Stimulated activated naive CD8-positive, alpha-beta T cell treated with anti-CD3 and anti-CD28 coated beads, Interleukin-15, amount 100 ng/mL, for 72 hours (primary cell): ENCODE data around the gene KAZN.
"Not testable (repeated sequence)": the region's sequence is repeated elsewhere in the genome, so short reads cannot be mapped to it uniquely, and the experiment has no call there.

Experiments
- ATAC-seq: fragments of 150-1000 bp; cut with Tn5 transposase; 2 replicates; pipeline ENCODE4 v1.10.0; 2021; ENCODE audit warnings: mild to moderate bottlenecking, moderate library complexity
- DNase-seq, 2 donors: peaks; one replicate each; pipeline ENCODE4 v3.0.0; 2021 to 2022
- H3K27ac Mint-ChIP-seq, 2 donors: one replicate each; pipeline ENCODE4 v1.8.0; 2022; ENCODE audit warnings: mild to moderate bottlenecking in 2 of 2, mixed read lengths in 2 of 2, moderate library complexity in 2 of 2
- H3K27me3 Mint-ChIP-seq: one replicate; pipeline ENCODE4 v1.8.0; 2022; ENCODE audit warnings: mixed read lengths
- H3K4me1 Mint-ChIP-seq: one replicate; pipeline ENCODE4 v1.8.0; 2022; ENCODE audit warnings: mild to moderate bottlenecking, mixed read lengths
- H3K4me3 Mint-ChIP-seq, 2 donors: one replicate each; pipeline ENCODE4 v1.8.0; 2022; ENCODE audit warnings: mild to moderate bottlenecking in 2 of 2, mixed read lengths in 2 of 2, moderate library complexity in 1 of 2
- H3K9me3 Mint-ChIP-seq, 2 donors: one replicate each; pipeline ENCODE4 v1.8.0; 2022; ENCODE audit warnings: mixed read lengths in 2 of 2

Gene KAZN

DNA sequence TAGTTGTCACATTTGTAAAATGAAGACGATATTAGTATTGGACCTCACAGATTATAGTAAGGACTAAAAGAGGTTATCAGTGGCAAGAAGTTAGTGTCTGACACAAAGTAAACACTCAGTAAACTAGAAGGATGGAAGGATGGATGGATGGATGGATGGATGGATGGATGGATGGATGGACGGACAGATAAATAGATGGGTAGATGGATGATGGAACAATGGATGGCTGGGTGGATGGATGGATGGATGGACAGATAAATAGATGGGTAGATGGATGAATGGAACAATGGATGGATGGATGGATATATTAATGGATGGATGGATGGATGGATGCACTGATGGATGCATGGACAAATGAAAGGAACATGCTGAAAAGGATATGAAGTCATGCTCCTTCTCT lies 22.3 kb upstream of the KAZN start:
- no peak overlapping the region for H3K4me3 Mint-ChIP-seq
- peaks cover 15 to 17% of the 10 kb centered on the region in 2 donors for H3K9me3 Mint-ChIP-seq
- ATAC-seq (no peak), DNase-seq (no peak)
- H3K4me1 Mint-ChIP-seq = no peaks in the 10 kb centered on the region
- no peak overlapping the region for H3K27ac Mint-ChIP-seq
- H3K27me3 Mint-ChIP-seq = peaks cover 10% of the 10 kb centered on the region

DNA sequence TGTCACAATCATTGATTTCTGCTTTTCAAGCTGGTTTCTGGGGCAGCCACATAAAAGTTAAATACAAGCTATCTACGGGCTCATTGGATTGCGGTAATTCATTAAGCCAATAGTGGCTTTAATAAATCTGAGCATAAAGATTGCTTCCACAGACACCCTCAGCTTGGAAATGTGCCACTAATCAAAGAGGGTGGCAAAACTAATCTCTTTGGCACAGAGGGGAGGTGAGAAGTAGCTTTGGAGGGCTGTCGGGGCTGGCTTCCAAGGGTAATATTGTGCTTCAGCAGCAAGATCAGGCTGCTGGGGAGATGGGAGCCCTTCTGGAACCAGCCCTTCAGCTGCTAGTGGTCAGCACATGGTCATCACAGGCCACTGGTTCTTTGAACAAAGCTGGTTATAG lies 21.2 kb upstream of the KAZN start:
- H3K27ac Mint-ChIP-seq = no peak overlapping the region
- H3K27me3 Mint-ChIP-seq = peaks cover 18% of the 10 kb centered on the region
- no peak for ATAC-seq
- DNase-seq = no peak
- no peak overlapping the region for H3K4me3 Mint-ChIP-seq
- H3K4me1 Mint-ChIP-seq = no peaks in the 10 kb centered on the region
- peaks cover 22 to 24% of the 10 kb centered on the region in 2 donors for H3K9me3 Mint-ChIP-seq

DNA sequence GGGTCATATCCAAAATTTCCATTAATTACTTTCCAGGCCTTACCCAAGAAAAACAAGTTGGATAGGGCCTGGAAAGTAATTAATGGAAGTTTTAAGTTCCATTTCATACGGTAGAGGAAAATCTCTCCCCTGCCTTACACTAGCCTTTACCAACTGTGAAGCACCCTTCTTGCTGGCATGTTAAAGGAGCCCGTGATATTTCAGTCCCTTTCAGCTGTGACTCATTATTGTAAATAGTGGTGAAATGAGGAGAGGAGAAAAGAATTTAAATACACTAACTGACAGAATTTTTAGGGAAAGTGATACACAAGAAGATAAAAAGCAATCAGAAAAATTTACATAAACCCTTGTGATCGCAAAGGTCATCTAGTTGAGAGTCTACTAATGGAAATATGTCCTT lies 20.3 kb upstream of the KAZN start:
- no peak overlapping the region for H3K4me3 Mint-ChIP-seq
- H3K27ac Mint-ChIP-seq = no peak overlapping the region
- H3K4me1 Mint-ChIP-seq = no peaks in the 10 kb centered on the region
- H3K27me3 Mint-ChIP-seq = peaks cover 23% of the 10 kb centered on the region
- peaks cover 22 to 24% of the 10 kb centered on the region in 2 donors for H3K9me3 Mint-ChIP-seq
- no peak for DNase-seq
- no peak for ATAC-seq

GRCh38 chr1:14580295-14580694 lies 18.2 kb upstream of the KAZN start:
- H3K9me3 Mint-ChIP-seq = peaks cover 14 to 16% of the 10 kb centered on the region in 2 donors
- not testable (repeated sequence) for H3K27ac Mint-ChIP-seq, DNase-seq

GRCh38 chr1:14580986-14581385 lies 17.5 kb upstream of the KAZN start:
- peaks cover 25% of the 10 kb centered on the region for H3K27me3 Mint-ChIP-seq
- H3K4me3 Mint-ChIP-seq = no peak overlapping the region
- no peak for ATAC-seq
- H3K27ac Mint-ChIP-seq = no peak overlapping the region
- H3K4me1 Mint-ChIP-seq = no peaks in the 10 kb centered on the region
- DNase-seq = no peak
- peaks cover 14 to 16% of the 10 kb centered on the region in 2 donors for H3K9me3 Mint-ChIP-seq

More at GRCh38 chr1:14580295-14580694, 18.2 kb upstream of the KAZN start:
- not testable (repeated sequence) for ATAC-seq, H3K4me3 Mint-ChIP-seq, H3K4me1 Mint-ChIP-seq
- peaks cover 25% of the 10 kb centered on the region for H3K27me3 Mint-ChIP-seq

GRCh38 chr1:14583788-14584187 lies 14.7 kb upstream of the KAZN start:
- Mint-ChIP-seq H3K27me3 (peaks cover 38% of the 10 kb centered on the region), H3K9me3 (peaks cover 14 to 16% of the 10 kb centered on the region in 2 donors), H3K4me1 (no peaks in the 10 kb centered on the region), H3K27ac (peak overlapping the region in 1 of 2 donors; percentile 20), H3K4me3 (no peak overlapping the region)
- no peak for DNase-seq
- no peak for ATAC-seq

DNA sequence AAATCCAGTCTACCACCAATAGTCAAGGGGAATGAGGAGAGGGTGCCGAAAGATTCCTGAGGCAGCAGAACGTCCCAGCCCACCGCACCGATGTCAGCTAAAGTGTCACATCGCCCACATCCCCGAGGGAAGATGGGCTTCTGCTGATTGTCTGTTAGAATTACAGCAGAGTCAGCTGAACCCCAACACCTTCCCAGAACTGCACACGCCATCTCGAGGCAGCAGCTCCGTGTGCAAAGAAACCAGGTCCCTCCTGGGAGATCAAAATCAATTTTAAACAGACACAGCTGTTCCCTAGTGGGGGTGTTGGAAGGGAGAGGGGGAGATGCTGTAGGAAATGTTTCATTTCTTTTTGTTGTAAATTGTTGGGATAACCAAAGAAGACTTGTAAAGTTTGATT lies 12.8 kb upstream of the KAZN start:
- peaks cover 12% of the 10 kb centered on the region in 2 donors for H3K9me3 Mint-ChIP-seq
- no peaks in the 10 kb centered on the region for H3K4me1 Mint-ChIP-seq
- ATAC-seq (no peak), DNase-seq (no peak)
- H3K27me3 Mint-ChIP-seq = peaks cover 45% of the 10 kb centered on the region
- H3K27ac Mint-ChIP-seq = no peak overlapping the region
- no peak overlapping the region for H3K4me3 Mint-ChIP-seq

GRCh38 chr1:14590411-14591180 lies 7.9 kb upstream of the KAZN start:
- ATAC-seq = no peak
- DNase-seq = no peak
- Mint-ChIP-seq H3K4me3 (no peak overlapping the region), H3K4me1 (no peaks in the 10 kb centered on the region), H3K9me3 (no peaks in the 10 kb centered on the region), H3K27ac (peak overlapping the region in 1 of 2 donors; percentile 68), H3K27me3 (peaks cover 47% of the 10 kb centered on the region)

DNA sequence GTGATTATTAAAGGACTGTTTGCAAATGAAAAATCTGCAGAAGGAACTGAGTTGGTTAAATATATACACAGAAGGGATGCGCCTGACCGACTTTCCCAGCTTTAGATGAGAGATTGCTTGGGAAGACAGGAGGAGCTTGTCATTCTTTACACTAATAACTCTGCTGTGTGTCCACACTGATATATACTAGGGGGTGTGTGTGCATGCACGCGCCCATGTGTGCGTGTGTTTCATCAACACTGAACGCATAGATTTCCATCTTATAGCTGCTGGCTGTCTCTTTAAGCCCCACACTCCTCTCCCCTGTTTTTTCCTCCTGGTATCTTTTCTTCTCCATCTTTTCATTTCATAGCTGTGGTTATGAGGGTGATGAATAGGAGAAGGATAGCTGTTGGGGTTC lies 6.9 kb upstream of the KAZN start:
- Mint-ChIP-seq H3K9me3 (no peaks in the 10 kb centered on the region), H3K27me3 (peaks cover 57% of the 10 kb centered on the region), H3K27ac (no peak overlapping the region), H3K4me3 (no peak overlapping the region), H3K4me1 (no peaks in the 10 kb centered on the region)
- ATAC-seq (no peak), DNase-seq (no peak)

DNA sequence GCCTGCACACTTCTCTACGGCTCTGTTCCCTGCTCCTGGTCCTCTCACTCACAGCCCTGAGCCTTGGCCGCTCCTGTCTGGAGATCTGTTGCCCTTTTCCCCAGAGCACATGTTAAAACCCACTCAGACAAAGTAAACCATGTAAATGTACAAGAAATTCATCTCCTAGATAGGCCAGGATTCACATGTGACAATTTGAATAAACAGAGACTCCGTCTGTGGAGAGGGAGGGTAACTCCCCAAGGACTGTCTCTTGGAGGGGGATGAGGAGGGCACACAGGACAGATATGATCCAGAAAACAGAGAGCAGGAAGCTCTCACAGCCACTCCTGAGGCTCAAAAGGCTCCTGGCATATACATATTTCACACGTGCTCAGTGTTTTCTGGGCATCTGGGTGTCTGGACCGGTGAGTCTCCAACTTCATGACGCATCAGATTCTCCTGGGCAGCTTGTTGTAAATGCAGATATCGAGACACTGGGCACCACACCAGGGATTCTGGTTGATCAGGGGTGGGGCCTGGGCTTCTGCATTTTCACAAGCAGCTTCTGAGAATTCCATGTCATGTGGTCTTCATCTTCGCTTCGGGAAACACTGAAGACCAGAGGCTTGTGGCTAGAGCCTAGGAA lies 6.4 kb upstream of the KAZN start:
- Mint-ChIP-seq H3K9me3 (no peaks in the 10 kb centered on the region), H3K27me3 (peaks cover 62% of the 10 kb centered on the region), H3K4me3 (no peak overlapping the region), H3K4me1 (no peaks in the 10 kb centered on the region), H3K27ac (no peak overlapping the region)
- no peak for ATAC-seq
- no peak for DNase-seq

- Mint-ChIP-seq H3K4me3 (no peak overlapping the region), H3K27me3 (peaks cover 65% of the 10 kb centered on the region), H3K9me3 (no peaks in the 10 kb centered on the region), H3K27ac (no peak overlapping the region), H3K4me1 (peaks cover 6% of the 10 kb centered on the region)
- DNase-seq (no peak), ATAC-seq (no peak)
Measured at GRCh38 chr1:14593302-14593701, 5.2 kb upstream of the KAZN start.

DNA sequence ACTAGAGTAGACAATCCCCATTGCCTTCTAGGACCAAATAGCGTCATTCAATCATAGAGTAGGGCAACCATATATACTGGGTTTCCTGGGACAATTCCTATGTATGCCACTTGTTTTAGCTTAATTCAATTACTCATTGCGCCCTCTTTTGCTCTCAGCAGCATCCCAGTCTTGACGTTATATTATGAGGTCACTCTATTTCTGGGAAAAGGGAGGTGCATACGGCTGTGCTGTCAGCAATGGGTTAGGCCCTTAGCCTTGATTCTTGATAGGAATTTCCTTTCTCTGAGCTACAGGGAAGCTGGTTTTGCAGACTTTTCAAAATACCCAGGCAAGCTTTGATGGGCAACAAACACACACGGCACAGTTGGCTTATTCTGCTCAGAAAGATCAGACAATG lies 4.4 kb upstream of the KAZN start:
- Mint-ChIP-seq H3K4me3 (no peak overlapping the region), H3K9me3 (no peaks in the 10 kb centered on the region), H3K27ac (no peak overlapping the region), H3K4me1 (peaks cover 7% of the 10 kb centered on the region), H3K27me3 (peaks cover 65% of the 10 kb centered on the region)
- ATAC-seq (no peak), DNase-seq (no peak)

- H3K4me3 Mint-ChIP-seq = no peak overlapping the region
- H3K27me3 Mint-ChIP-seq = peaks cover 81% of the 10 kb centered on the region
- H3K4me1 Mint-ChIP-seq = peaks cover 21% of the 10 kb centered on the region
- ATAC-seq = no peak
- no peak for DNase-seq
- no peak overlapping the region for H3K27ac Mint-ChIP-seq
- H3K9me3 Mint-ChIP-seq = no peaks in the 10 kb centered on the region
Measured at GRCh38 chr1:14596591-14596990, 1.9 kb upstream of the KAZN start.

- Mint-ChIP-seq H3K9me3 (no peaks in the 10 kb centered on the region), H3K27ac (no peak overlapping the region), H3K4me3 (no peak overlapping the region), H3K27me3 (peaks cover 81% of the 10 kb centered on the region), H3K4me1 (peaks cover 21% of the 10 kb centered on the region)
- ATAC-seq (no peak), DNase-seq (no peak)
Measured at GRCh38 chr1:14597343-14598006, 1.0 kb upstream of the KAZN start.

GRCh38 chr1:14598007-14598497 lies 433 bp upstream of the KAZN start:
- no peak for DNase-seq
- Mint-ChIP-seq H3K27me3 (peaks cover 81% of the 10 kb centered on the region), H3K9me3 (no peaks in the 10 kb centered on the region), H3K4me1 (peaks cover 21% of the 10 kb centered on the region), H3K27ac (no peak overlapping the region), H3K4me3 (no peak overlapping the region)
- no peak for ATAC-seq
